Karpas-422 (cell line): Measurements from ENCODE around the gene GARIN1A. TPM values are rescaled to one million over a fixed set of nuclear protein-coding genes. Genes with fewer than 3 reads are reported as not detected.
"Not testable (repeated sequence)": the region's sequence is repeated elsewhere in the genome, so short reads cannot be mapped to it uniquely, and the experiment has no call there.

ENCODE experiments used
- DNase-seq: peaks from one replicate; pipeline ENCODE4 v3.0.0-alpha.2; 2015
- H2AFZ ChIP-seq: fragments of 200-600 bp; sonication (generic); 2 replicates; pipeline ENCODE4 v1.6.1; 2014; ENCODE audit warnings: antibody characterized with exemption, low read length, mixed read lengths
- H3K27ac ChIP-seq: fragments of 200-600 bp; sonication (generic); 2 replicates; pipeline ENCODE4 v1.5.1; 2014; ENCODE audit warnings: mild to moderate bottlenecking, low read length, moderate library complexity
- H3K27me3 ChIP-seq: fragments of 200-600 bp; sonication (generic); 2 replicates; pipeline ENCODE4 v1.6.1; 2014; ENCODE audit warnings: low read length, mixed read lengths
- H3K36me3 ChIP-seq: fragments of 200-600 bp; sonication (generic); 2 replicates; pipeline ENCODE4 v1.6.1; 2014; ENCODE audit warnings: low read length, mixed read lengths; ENCODE audit not compliant: insufficient read depth
- H3K4me1 ChIP-seq: fragments of 200-600 bp; sonication (generic); 2 replicates; pipeline ENCODE4 v1.6.1; 2014; ENCODE audit warnings: mild to moderate bottlenecking, low read length, mixed read lengths
- H3K4me2 ChIP-seq: fragments of 200-600 bp; sonication (generic); 2 replicates; pipeline ENCODE4 v1.6.1; 2014; ENCODE audit warnings: low read length, low read depth, mild to moderate bottlenecking; ENCODE audit not compliant: poor library complexity, severe bottlenecking
- H3K4me3 ChIP-seq: fragments of 200-600 bp; sonication (generic); 2 replicates; pipeline ENCODE4 v1.5.1; 2014; ENCODE audit warnings: mild to moderate bottlenecking, antibody characterized with exemption, low read length, mixed read lengths
- H3K79me2 ChIP-seq: fragments of 200-600 bp; sonication (generic); 2 replicates; pipeline ENCODE4 v1.6.1; 2014; ENCODE audit warnings: mild to moderate bottlenecking, low read length, mixed read lengths
- H3K9ac ChIP-seq: fragments of 200-600 bp; sonication (generic); 2 replicates; pipeline ENCODE4 v1.6.0; 2014; ENCODE audit warnings: low read length
- H3K9me2 ChIP-seq: fragments of 200-600 bp; sonication (generic), shearing (Covaris generic); replicated peaks from 2 replicates; pipeline ENCODE4 v1.6.0; 2014; ENCODE audit warnings: mild to moderate bottlenecking, low read length, moderate library complexity; ENCODE audit not compliant: insufficient read depth
- H3K9me3 ChIP-seq: fragments of 300-700, 200-600 bp; sonication (generic); 2 replicates; pipeline ENCODE4 v1.6.1; 2014; ENCODE audit warnings: low read length, mixed read lengths
- H4K20me1 ChIP-seq: fragments of 200-600 bp; sonication (generic); 2 replicates; pipeline ENCODE4 v1.6.1; 2014; ENCODE audit warnings: mild to moderate bottlenecking, antibody characterized with exemption, low read length, low read depth; ENCODE audit not compliant: insufficient read depth
- total RNA-seq: library from RNA; depleted of rRNA; stranded (reverse); fragments of >200 nt; shearing (Covaris generic); gene quantifications from 2 replicates; pipeline ENCODE4 v1.2.3, GENCODE V29; 2014; ENCODE audit warnings: low replicate concordance

GARIN1A gene
- total RNA-seq, 1 experiment from 2014 or later, result 1.8 TPM

DNA sequence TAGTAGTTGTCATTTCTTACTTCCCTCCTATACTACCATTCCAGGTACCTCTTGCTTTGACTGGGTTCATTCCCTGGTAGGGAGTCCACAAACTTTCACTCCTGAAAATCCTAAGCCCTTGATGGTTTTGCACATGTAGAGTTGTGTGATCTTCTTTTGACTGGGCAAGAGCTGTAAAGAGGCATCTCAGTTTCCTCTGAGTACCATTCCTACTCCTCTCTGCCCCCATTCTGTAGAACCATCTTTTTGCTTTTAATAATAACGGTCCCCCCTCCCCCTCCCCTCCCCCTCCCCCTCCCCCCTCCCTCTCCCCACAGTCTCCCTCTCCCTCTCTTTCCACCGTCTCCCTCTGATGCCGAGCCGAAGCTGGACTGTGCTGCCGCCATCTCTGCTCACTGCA, 16.4 kb downstream of the GARIN1A start:
- Histone ChIP-seq H3K4me3 (no peak overlapping the region), H3K9ac (no peak overlapping the region), H3K27me3 (no peaks in the 10 kb centered on the region), H3K9me2 (no peaks in the 10 kb centered on the region), H3K36me3 (peaks cover 10% of the 10 kb centered on the region; the same call in 1 of the 2 replicates), H3K27ac (no peak overlapping the region), H4K20me1 (no peaks in the 10 kb centered on the region), H3K4me1 (no peaks in the 10 kb centered on the region), H3K4me2 (no peak overlapping the region), H3K79me2 (no peaks in the 10 kb centered on the region), H2AFZ (no peak overlapping the region), H3K9me3 (no peaks in the 10 kb centered on the region)
- no peak for DNase-seq

DNA sequence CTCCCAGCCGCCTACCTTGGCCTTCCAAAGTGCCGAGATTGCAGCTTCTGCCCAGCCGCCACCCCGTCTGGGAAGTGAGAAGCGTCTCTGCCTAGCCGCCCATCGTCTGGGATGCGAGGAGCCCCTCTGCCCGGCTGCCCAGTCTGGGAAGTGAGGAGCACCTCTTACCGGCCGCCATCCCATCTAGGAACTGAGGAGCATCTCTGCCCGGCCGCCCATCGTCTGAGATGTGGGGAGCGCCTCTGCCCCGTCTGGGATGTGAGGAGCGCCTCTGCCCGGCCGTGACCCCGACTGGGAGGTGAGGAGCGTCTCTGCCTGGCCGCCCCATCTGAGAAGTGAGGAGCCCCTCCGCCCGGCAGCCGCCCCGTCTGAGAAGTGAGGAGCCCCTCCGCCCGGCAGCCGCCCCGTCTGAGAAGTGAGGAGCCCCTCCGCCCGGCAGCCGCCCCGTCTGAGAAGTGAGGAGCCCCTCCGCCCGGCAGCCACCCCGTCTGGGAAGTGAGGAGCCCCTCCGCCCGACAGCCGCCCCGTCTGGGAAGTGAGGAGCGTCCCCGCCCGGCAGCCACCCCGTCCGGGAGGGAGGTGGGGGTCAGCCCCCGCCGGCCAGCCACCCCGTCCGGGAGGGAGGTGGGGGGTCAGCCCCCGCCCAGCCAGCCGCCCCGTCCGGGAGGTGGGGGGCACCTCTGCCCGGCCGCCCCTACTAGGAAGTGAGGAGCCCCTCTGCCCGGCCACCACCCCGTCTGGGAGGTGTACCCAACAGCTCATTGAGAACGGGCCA, 17.3 kb downstream of the GARIN1A start:
- H3K9me2 ChIP-seq, H3K9ac ChIP-seq, H3K36me3 ChIP-seq, H3K9me3 ChIP-seq, H4K20me1 ChIP-seq, H2AFZ ChIP-seq, H3K4me1 ChIP-seq, DNase-seq, H3K27me3 ChIP-seq, H3K27ac ChIP-seq, H3K79me2 ChIP-seq, H3K4me2 ChIP-seq, H3K4me3 ChIP-seq: not testable (repeated sequence)

DNA sequence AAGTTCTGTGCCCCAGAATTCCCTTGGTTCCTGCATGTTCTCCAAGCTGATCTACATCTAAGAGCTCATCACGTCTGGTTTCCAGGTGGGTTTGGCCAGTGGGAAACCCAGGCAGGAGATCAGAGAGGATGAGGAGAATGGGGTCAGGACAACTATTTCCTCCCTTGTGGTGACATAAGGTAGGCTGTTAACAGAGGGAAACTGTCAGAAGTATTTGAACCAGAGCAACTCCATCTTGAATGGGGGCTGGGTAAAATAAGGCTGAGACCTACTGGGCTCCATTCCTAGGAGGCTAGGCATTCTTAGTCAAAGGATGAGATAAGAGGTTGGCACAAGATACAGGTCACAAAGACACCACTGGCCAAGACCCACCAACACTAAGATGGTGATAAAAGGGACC, 19.1 kb downstream of the GARIN1A start:
- peaks cover 5% of the 10 kb centered on the region; the same call in 1 of the 2 replicates for H3K36me3 ChIP-seq
- H3K9me3 ChIP-seq, result no peaks in the 10 kb centered on the region
- H3K27ac ChIP-seq, result no peak overlapping the region
- no peak overlapping the region for H2AFZ ChIP-seq
- no peaks in the 10 kb centered on the region for H3K27me3 ChIP-seq
- H3K4me2 ChIP-seq, result no peak overlapping the region
- no peaks in the 10 kb centered on the region for H3K4me1 ChIP-seq
- H4K20me1 ChIP-seq, result no peaks in the 10 kb centered on the region
- H3K79me2 ChIP-seq, result no peaks in the 10 kb centered on the region
- no peaks in the 10 kb centered on the region for H3K9me2 ChIP-seq
- H3K4me3 ChIP-seq, result no peak overlapping the region
- DNase-seq, result no peak
- no peak overlapping the region for H3K9ac ChIP-seq

DNA sequence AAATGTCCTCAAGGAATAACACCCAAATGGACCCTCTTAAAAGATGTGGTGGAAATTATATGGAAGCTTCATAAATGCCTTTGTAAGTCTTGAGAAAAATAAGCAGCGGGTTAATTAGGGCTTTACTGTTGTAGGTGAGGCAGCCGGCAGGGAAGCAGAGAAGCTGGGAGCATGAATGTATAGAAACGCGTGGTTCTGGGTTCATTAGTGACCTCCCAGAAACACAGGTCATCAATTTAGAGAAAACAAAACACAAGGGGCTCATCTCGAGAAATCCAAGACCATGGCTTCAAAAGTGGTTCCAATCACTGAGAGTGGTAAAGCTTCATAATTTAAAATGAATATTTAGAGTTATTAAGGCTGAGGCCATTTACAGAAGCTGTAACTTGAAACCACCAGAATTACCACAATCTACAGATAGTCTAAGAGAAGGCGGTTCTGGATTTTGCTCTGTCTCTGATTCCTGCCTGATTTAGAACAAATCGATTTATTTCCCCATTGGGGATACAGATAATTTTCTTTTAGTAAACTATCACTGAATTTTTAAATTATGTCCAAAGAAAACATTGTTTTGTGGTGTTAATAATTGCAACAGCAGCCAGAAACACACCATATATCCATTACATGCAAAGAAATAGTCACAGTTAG, 20.7 kb downstream of the GARIN1A start:
- H3K9me2 ChIP-seq, result no peaks in the 10 kb centered on the region
- H3K27me3 ChIP-seq, result no peaks in the 10 kb centered on the region
- H3K9ac ChIP-seq, result no peak overlapping the region
- H3K4me1 ChIP-seq, result no peaks in the 10 kb centered on the region
- H3K27ac ChIP-seq, result no peak overlapping the region
- H3K4me2 ChIP-seq, result no peak overlapping the region
- no peak overlapping the region for H2AFZ ChIP-seq
- H3K4me3 ChIP-seq, result no peak overlapping the region
- H3K79me2 ChIP-seq, result no peaks in the 10 kb centered on the region
- no peaks in the 10 kb centered on the region for H3K9me3 ChIP-seq
- H4K20me1 ChIP-seq, result no peaks in the 10 kb centered on the region
- H3K36me3 ChIP-seq, result no peaks in the 10 kb centered on the region
- no peak for DNase-seq

DNA sequence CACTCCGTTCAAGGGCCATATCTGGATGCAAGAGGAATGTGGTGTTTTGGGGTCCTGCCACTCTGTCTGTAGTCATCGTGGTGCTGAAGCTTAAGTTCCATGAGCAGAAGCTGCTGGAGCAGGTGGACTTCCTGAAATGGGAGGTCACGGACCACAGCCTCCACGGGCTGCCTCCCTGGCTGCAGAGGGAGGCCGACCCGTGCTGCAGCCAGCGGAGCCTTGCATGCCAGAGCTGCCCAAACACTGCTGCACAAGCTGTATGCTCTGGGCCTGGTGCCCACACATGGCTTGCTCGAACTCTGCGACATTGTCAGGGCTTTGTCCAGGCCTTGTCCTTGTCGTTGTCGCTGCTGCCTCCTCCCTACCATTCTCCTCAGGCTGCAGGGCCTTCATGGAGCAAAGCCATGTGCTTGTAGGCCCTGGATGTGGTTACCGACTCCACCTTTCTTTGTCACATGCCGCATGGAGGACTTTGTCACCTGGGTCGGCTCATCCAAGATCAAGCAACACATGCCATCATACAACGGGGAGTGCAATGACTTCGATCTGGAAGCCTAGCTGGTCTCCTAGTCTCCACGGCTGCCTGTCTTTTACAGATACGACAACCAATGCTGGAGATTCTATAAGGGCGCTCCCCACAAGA, 21.4 kb downstream of the GARIN1A start:
- no peaks in the 10 kb centered on the region for H3K9me3 ChIP-seq
- no peaks in the 10 kb centered on the region for H3K27me3 ChIP-seq
- H3K36me3 ChIP-seq, result no peaks in the 10 kb centered on the region
- no peak for DNase-seq
- no peak overlapping the region for H3K27ac ChIP-seq
- H3K9ac ChIP-seq, result no peak overlapping the region
- H2AFZ ChIP-seq, result no peak overlapping the region
- no peak overlapping the region for H3K4me3 ChIP-seq
- H3K9me2 ChIP-seq, result no peaks in the 10 kb centered on the region
- H3K4me1 ChIP-seq, result no peaks in the 10 kb centered on the region
- no peaks in the 10 kb centered on the region for H3K79me2 ChIP-seq
- no peaks in the 10 kb centered on the region for H4K20me1 ChIP-seq
- H3K4me2 ChIP-seq, result no peak overlapping the region

DNA sequence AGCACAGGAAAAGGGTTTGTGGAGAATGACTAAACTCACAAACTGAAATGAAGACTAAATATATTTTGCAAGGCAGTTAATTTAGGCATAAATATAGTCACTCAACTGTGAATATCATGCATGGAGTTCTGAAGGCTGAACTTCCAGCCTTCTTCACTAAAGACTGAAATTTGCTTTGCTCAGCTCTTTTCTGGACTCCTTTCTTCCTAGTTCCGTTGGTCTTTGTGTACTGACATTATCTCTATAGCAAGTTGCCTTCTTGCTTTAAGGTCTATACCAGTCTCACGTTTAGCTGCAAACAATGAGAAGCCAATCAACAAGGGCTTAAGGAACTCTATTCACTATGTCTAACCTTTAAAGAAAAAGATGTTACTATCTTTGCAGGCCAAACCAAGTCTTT, 22.6 kb downstream of the GARIN1A start:
- no peak overlapping the region for H3K4me2 ChIP-seq
- no peaks in the 10 kb centered on the region for H3K9me3 ChIP-seq
- H3K4me3 ChIP-seq, result no peak overlapping the region
- no peaks in the 10 kb centered on the region for H3K4me1 ChIP-seq
- H3K9ac ChIP-seq, result no peak overlapping the region
- no peaks in the 10 kb centered on the region for H3K36me3 ChIP-seq
- no peak for DNase-seq
- H4K20me1 ChIP-seq, result no peaks in the 10 kb centered on the region
- no peaks in the 10 kb centered on the region for H3K9me2 ChIP-seq
- no peak overlapping the region for H2AFZ ChIP-seq
- no peak overlapping the region for H3K27ac ChIP-seq
- no peaks in the 10 kb centered on the region for H3K27me3 ChIP-seq
- H3K79me2 ChIP-seq, result no peaks in the 10 kb centered on the region

DNA sequence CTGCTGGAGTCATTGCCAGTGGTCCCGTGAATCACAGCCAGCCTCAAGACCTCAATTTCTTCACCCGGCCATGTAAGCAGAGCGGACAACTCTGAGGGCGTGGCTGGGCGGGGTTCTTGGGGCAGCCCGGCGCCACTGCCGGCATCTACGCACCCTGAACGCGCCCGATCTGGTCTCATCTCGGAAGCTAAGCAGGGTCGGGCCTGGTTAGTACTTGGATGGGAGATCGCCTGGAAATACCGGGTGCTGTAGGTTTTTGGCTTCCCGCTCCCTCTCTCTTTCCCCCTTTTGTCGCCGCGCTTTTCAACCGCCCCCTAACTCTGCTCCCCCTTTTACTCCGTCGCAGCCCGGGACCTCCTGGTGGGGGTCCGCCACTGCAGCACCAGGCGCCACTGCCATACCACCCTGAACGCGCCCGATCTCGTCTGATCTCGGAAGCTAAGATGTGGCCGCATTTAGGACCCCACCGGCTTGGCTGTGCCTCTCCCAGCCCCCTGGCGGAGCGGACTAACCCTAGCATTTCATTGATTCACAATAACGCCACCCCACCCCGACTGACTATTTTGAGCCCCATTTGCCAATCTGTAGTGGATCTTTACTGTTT, 25.3 kb downstream of the GARIN1A start:
- no peaks in the 10 kb centered on the region for H3K27me3 ChIP-seq
- no peaks in the 10 kb centered on the region for H3K4me1 ChIP-seq
- H3K27ac ChIP-seq, result no peak overlapping the region
- H3K4me2 ChIP-seq, result no peak overlapping the region
- no peaks in the 10 kb centered on the region for H3K79me2 ChIP-seq
- no peaks in the 10 kb centered on the region for H3K9me3 ChIP-seq
- no peak overlapping the region for H2AFZ ChIP-seq
- H4K20me1 ChIP-seq, result no peaks in the 10 kb centered on the region
- no peaks in the 10 kb centered on the region for H3K36me3 ChIP-seq
- no peaks in the 10 kb centered on the region for H3K9me2 ChIP-seq
- no peak overlapping the region for H3K4me3 ChIP-seq
- H3K9ac ChIP-seq, result no peak overlapping the region
- DNase-seq, result no peak

DNA sequence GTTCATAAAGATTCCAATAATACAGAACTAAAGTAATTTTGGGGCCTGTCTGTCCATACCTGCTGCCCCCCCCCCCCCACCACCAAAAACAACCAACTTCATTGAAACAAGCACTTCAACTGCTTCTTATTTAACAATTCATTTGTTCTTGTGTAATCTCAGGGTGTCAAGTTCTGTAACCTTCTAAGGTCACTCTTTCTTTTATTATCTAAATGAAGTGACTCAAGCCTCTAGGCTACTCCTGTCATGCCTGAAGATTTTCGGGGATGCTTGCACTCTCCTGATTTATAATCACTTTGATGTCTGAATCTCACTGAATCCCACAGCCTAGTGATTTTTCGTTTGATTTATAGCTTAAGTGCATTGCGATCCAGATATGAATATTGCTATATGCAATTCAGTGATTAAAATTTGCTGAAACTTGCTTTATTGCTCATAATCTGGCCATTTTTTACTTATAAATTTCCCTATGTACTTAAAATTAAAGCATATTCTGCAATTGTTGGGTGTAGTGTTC, 27.2 kb downstream of the GARIN1A start:
- no peak for DNase-seq
- Histone ChIP-seq H3K36me3 (no peaks in the 10 kb centered on the region), H2AFZ (no peak overlapping the region), H3K9ac (no peak overlapping the region), H3K4me2 (no peak overlapping the region), H3K9me2 (no peaks in the 10 kb centered on the region), H3K27me3 (no peaks in the 10 kb centered on the region), H3K4me1 (no peaks in the 10 kb centered on the region), H3K9me3 (no peaks in the 10 kb centered on the region), H4K20me1 (no peaks in the 10 kb centered on the region), H3K27ac (no peak overlapping the region), H3K79me2 (no peaks in the 10 kb centered on the region), H3K4me3 (no peak overlapping the region)
